ENCODE measurements around the gene RNF40. TPM values are rescaled to one million over a fixed set of nuclear protein-coding genes. Genes with fewer than 3 reads are reported as not detected.

The RNF40 gene
- total and polyA plus RNA-seq, 10 donors = 38.1 to 111 (median 79.1) TPM

- intact Hi-C loops (cut with DNase I; ENCODE audit: low total_unique reads) = loop anchor here (10.0 kb wide), 1 partner anchor 49 kb away; no protein-coding TSS in a partner anchor
- H3K36me3 ChIP-seq = peaks cover 5 to 60% (median 58%) of the 10 kb centered on the region in 6 donors
- H3K4me1 ChIP-seq = peaks cover 12 to 56% (median 36%) of the 10 kb centered on the region in 6 donors
- no peaks in the 10 kb centered on the region for H3K9me3 ChIP-seq
- TF ChIP-seq CTCF (IDR thresholded peaks at IDR 0.05 in 8 of 11, conservative IDR thresholded peaks at IDR 0.05 in 3 of 11) = no peak
- peak in 1 of 3 donors; percentile 26 for TF ChIP-seq POLR2AphosphoS5 (IDR thresholded peaks at IDR 0.05)
- DNase-seq = no peak
- WGBS, 5 donors = 62 to 88% (median 78%) methylated on average over 14 of the region's 14 CpGs
- H3K27ac ChIP-seq = no peak overlapping the region
- H3K27me3 ChIP-seq (replicated peaks in 1 of 7) = peaks cover 0 to 16% (median 0%) of the 10 kb centered on the region in 7 donors
- H3K4me3 ChIP-seq = no peak overlapping the region
Measured at GRCh38 chr16:30773826-30774225, 11.7 kb downstream of the RNF40 start.

- WGBS, 5 donors = 58 to 84% (median 65%) methylated on average over 8 of the region's 8 CpGs
- Histone ChIP-seq H3K36me3 (peaks cover 1 to 53% (median 51%) of the 10 kb centered on the region in 6 donors), H3K27ac (peak overlapping the region in 7 of 8 donors; percentile 69 to 86 (median 77)), H3K9me3 (no peaks in the 10 kb centered on the region), H3K4me1 (peaks cover 12 to 52% (median 32%) of the 10 kb centered on the region in 6 donors), H3K27me3 (replicated peaks in 1 of 7) (peaks cover 0 to 16% (median 0%) of the 10 kb centered on the region in 7 donors), H3K4me3 (peak overlapping the region in 7 of 8 donors; percentile 48 to 84 (median 64))
- intact Hi-C loops (cut with DNase I; ENCODE audit: low total_unique reads) = loop anchor here (10.0 kb wide), 1 partner anchor 50 kb away; no protein-coding TSS in a partner anchor
- TF ChIP-seq CTCF (IDR thresholded peaks at IDR 0.05 in 8 of 11, conservative IDR thresholded peaks at IDR 0.05 in 3 of 11) = no peak
- TF ChIP-seq POLR2AphosphoS5 (IDR thresholded peaks at IDR 0.05) = no peak
- TF ChIP-seq POLR2A (IDR thresholded peaks at IDR 0.05) = no peak
- DNase-seq = peak; percentile 73
Measured at GRCh38 chr16:30774367-30775130, 12.4 kb downstream of the RNF40 start.

GRCh38 chr16:30775131-30775391 lies 12.9 kb downstream of the RNF40 start:
- 1 to 19% (median 15%) methylated on average over 10 to 15 of the region's 15 CpGs for WGBS, 5 donors
- Histone ChIP-seq H3K27ac (peak overlapping the region in 7 of 8 donors; percentile 69 to 86 (median 77)), H3K27me3 (replicated peaks in 1 of 7) (peaks cover 0 to 16% (median 0%) of the 10 kb centered on the region in 7 donors), H3K4me1 (peaks cover 12 to 52% (median 32%) of the 10 kb centered on the region in 6 donors), H3K36me3 (peaks cover 0 to 48% (median 45%) of the 10 kb centered on the region in 6 donors), H3K9me3 (no peaks in the 10 kb centered on the region), H3K4me3 (peak overlapping the region; percentile 48 to 84 (median 62))
- no peak for DNase-seq
- TF ChIP-seq POLR2AphosphoS5 (IDR thresholded peaks at IDR 0.05) = no peak
- no peak for TF ChIP-seq POLR2A (IDR thresholded peaks at IDR 0.05)
- no peak for TF ChIP-seq CTCF (IDR thresholded peaks at IDR 0.05 in 8 of 11, conservative IDR thresholded peaks at IDR 0.05 in 3 of 11)
- intact Hi-C loops (cut with DNase I; ENCODE audit: low total_unique reads) = loop anchor here (10.0 kb wide), 1 partner anchor 50 kb away; no protein-coding TSS in a partner anchor
